ENCODE data around the gene CCDC106.

GRCh38 chr19:55696301-55697068, 48.5 kb downstream of the CCDC106 start:
- TF ChIP-seq, protein P1, sequence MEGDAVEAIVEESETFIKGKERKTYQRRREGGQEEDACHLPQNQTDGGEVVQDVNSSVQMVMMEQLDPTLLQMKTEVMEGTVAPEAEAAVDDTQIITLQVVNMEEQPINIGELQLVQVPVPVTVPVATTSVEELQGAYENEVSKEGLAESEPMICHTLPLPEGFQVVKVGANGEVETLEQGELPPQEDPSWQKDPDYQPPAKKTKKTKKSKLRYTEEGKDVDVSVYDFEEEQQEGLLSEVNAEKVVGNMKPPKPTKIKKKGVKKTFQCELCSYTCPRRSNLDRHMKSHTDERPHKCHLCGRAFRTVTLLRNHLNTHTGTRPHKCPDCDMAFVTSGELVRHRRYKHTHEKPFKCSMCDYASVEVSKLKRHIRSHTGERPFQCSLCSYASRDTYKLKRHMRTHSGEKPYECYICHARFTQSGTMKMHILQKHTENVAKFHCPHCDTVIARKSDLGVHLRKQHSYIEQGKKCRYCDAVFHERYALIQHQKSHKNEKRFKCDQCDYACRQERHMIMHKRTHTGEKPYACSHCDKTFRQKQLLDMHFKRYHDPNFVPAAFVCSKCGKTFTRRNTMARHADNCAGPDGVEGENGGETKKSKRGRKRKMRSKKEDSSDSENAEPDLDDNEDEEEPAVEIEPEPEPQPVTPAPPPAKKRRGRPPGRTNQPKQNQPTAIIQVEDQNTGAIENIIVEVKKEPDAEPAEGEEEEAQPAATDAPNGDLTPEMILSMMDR (conservative IDR thresholded peaks at IDR 0.05 in 1 of 2, IDR thresholded peaks at IDR 0.05 in 1 of 2; ENCODE audit: extremely low read depth in 1 of 2, insufficient read depth in 1 of 2, low read depth in 1 of 2, low read length in 2 of 2): no peak
- no peak for TF ChIP-seq EZH2 (IDR thresholded peaks at IDR 0.05; ENCODE audit: borderline replicate concordance, low read length)

Data from mammary epithelial cell (primary cell).